ENCODE measurements around the gene PRKAG2.

Gene PRKAG2

GRCh38 chr7:151834271-151835035, 42.5 kb downstream of the PRKAG2 start:
- TF ChIP-seq TEAD4 (IDR thresholded peaks at IDR 0.05): no peak
- TF ChIP-seq TAF1 (IDR thresholded peaks at IDR 0.05; ENCODE audit: low read depth): no peak
- TF ChIP-seq EGR1 (IDR thresholded peaks at IDR 0.05): no peak
- no peak for TF ChIP-seq CEBPB (IDR thresholded peaks at IDR 0.05)

- TF ChIP-seq NFIC (IDR thresholded peaks at IDR 0.05): no peak
- TF ChIP-seq, protein P1, sequence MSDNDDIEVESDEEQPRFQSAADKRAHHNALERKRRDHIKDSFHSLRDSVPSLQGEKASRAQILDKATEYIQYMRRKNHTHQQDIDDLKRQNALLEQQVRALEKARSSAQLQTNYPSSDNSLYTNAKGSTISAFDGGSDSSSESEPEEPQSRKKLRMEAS (IDR thresholded peaks at IDR 0.05): no peak
- no peak for TF ChIP-seq EGR1 (IDR thresholded peaks at IDR 0.05)
- no peak for TF ChIP-seq CREB1 (IDR thresholded peaks at IDR 0.05; ENCODE audit: low read depth)
- TF ChIP-seq USF1 (IDR thresholded peaks at IDR 0.05): no peak
- no peak for TF ChIP-seq RAD21 (IDR thresholded peaks at IDR 0.05; ENCODE audit: low read depth)
- TF ChIP-seq CEBPB (IDR thresholded peaks at IDR 0.05): no peak
- no peak for TF ChIP-seq YY1 (IDR thresholded peaks at IDR 0.05; ENCODE audit: low read depth)
- no peak for TF ChIP-seq FOXM1 (IDR thresholded peaks at IDR 0.05; ENCODE audit: borderline replicate concordance, low read depth)
- no peak for TF ChIP-seq TEAD4 (IDR thresholded peaks at IDR 0.05)
These were observed 43.2 kb downstream of the PRKAG2 start for GRCh38 chr7:151833691-151834090.

- TF ChIP-seq TCF12 (IDR thresholded peaks at IDR 0.05; ENCODE audit: low read depth): no peak
- no peak for TF ChIP-seq EGR1 (IDR thresholded peaks at IDR 0.05)
- no peak for TF ChIP-seq NFIC (IDR thresholded peaks at IDR 0.05)
- TF ChIP-seq TAF1 (IDR thresholded peaks at IDR 0.05; ENCODE audit: low read depth): no peak
- TF ChIP-seq YY1 (IDR thresholded peaks at IDR 0.05; ENCODE audit: low read depth): no peak
- TF ChIP-seq USF1 (IDR thresholded peaks at IDR 0.05): no peak
- no peak for TF ChIP-seq CEBPB (IDR thresholded peaks at IDR 0.05)
- TF ChIP-seq TEAD4 (IDR thresholded peaks at IDR 0.05): no peak
- no peak for TF ChIP-seq FOXM1 (IDR thresholded peaks at IDR 0.05; ENCODE audit: borderline replicate concordance, low read depth)
- TF ChIP-seq, protein P1 (IDR thresholded peaks at IDR 0.05): no peak
- TF ChIP-seq CREB1 (IDR thresholded peaks at IDR 0.05; ENCODE audit: low read depth): no peak
- no peak for TF ChIP-seq RAD21 (IDR thresholded peaks at IDR 0.05; ENCODE audit: low read depth)
- no peak for TF ChIP-seq EP300 (IDR thresholded peaks at IDR 0.05; ENCODE audit: borderline replicate concordance)
- no peak for TF ChIP-seq REST (IDR thresholded peaks at IDR 0.05; ENCODE audit: low read depth)
- TF ChIP-seq ZBTB7A (IDR thresholded peaks at IDR 0.05; ENCODE audit: low read depth): no peak
These were observed 43.7 kb downstream of the PRKAG2 start for GRCh38 chr7:151833213-151833651.

GRCh38 chr7:151832656-151833055, 44.3 kb downstream of the PRKAG2 start:
- no peak for TF ChIP-seq YY1 (IDR thresholded peaks at IDR 0.05; ENCODE audit: low read depth)
- TF ChIP-seq REST (IDR thresholded peaks at IDR 0.05; ENCODE audit: low read depth): no peak
- TF ChIP-seq TEAD4 (IDR thresholded peaks at IDR 0.05): no peak
- no peak for TF ChIP-seq TCF12 (IDR thresholded peaks at IDR 0.05; ENCODE audit: low read depth)
- no peak for TF ChIP-seq CREB1 (IDR thresholded peaks at IDR 0.05; ENCODE audit: low read depth)
- no peak for TF ChIP-seq NFIC (IDR thresholded peaks at IDR 0.05)
- TF ChIP-seq, protein P1 (IDR thresholded peaks at IDR 0.05): no peak
- no peak for TF ChIP-seq ZBTB7A (IDR thresholded peaks at IDR 0.05; ENCODE audit: low read depth)
- TF ChIP-seq RAD21 (IDR thresholded peaks at IDR 0.05; ENCODE audit: low read depth): no peak
- no peak for TF ChIP-seq EP300 (IDR thresholded peaks at IDR 0.05; ENCODE audit: borderline replicate concordance)
- no peak for TF ChIP-seq EGR1 (IDR thresholded peaks at IDR 0.05)

DNA sequence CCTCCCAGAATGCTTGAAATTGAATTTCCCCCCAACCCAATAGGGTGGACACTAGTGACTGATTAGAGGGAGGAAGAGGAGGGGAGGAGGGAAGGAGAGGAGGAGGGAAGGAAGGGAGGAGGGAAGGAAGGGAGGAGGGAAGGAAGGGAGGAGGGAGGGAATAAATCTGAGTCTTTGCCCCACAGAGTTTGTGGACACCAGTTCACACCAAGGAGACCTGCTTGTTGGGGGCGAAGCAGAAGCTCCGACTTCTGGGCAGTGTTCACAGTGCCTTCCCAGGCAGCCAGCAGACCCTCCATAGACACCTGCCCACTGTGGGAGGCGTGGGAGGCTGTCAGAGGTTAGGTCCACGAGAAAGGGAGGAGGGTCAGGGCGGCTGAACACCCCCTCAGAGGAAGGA, 44.8 kb downstream of the PRKAG2 start:
- no peak for TF ChIP-seq TCF12 (IDR thresholded peaks at IDR 0.05; ENCODE audit: low read depth)
- no peak for TF ChIP-seq TEAD4 (IDR thresholded peaks at IDR 0.05)
- TF ChIP-seq RAD21 (IDR thresholded peaks at IDR 0.05; ENCODE audit: low read depth): no peak
- no peak for TF ChIP-seq FOXM1 (IDR thresholded peaks at IDR 0.05; ENCODE audit: borderline replicate concordance, low read depth)
- TF ChIP-seq NFIC (IDR thresholded peaks at IDR 0.05): no peak
- TF ChIP-seq CREB1 (IDR thresholded peaks at IDR 0.05; ENCODE audit: low read depth): no peak
- TF ChIP-seq ZBTB7A (IDR thresholded peaks at IDR 0.05; ENCODE audit: low read depth): no peak
- TF ChIP-seq USF1 (IDR thresholded peaks at IDR 0.05): no peak
